H9 (cell line): ENCODE results near the gene SLC34A3. TPM values are rescaled to one million over a fixed set of nuclear protein-coding genes. Genes with fewer than 3 reads are reported as not detected.

Experiments used
- DNase-seq: peaks from one replicate; pipeline ENCODE4 v3.0.0-alpha.2; 2017
- H2AFZ ChIP-seq: one replicate; pipeline ENCODE4 v1.6.1; 2013; ENCODE audit warnings: mild to moderate bottlenecking, low read length, control low read depth, moderate library complexity
- H2AK5ac ChIP-seq: 2 replicates; pipeline ENCODE4 v1.6.1; 2013; ENCODE audit warnings: low read length, control low read depth, mixed read lengths; ENCODE audit not compliant: insufficient read length
- H2BK120ac ChIP-seq: one replicate; pipeline ENCODE4 v1.6.1; 2013; ENCODE audit warnings: low read depth, mild to moderate bottlenecking, low read length, control low read depth, inconsistent platforms; ENCODE audit not compliant: poor library complexity, severe bottlenecking
- H2BK12ac ChIP-seq: 2 replicates; pipeline ENCODE4 v1.6.1; 2013; ENCODE audit warnings: low read length, control low read depth, mixed read lengths, low read depth; ENCODE audit not compliant: insufficient read length
- H2BK15ac ChIP-seq: 2 replicates; pipeline ENCODE4 v1.6.1; 2013; ENCODE audit warnings: low read depth, low read length, control low read depth
- H2BK20ac ChIP-seq: one replicate; pipeline ENCODE4 v1.6.1; 2013; ENCODE audit warnings: low read depth, mild to moderate bottlenecking, low read length, control low read depth, inconsistent platforms; ENCODE audit not compliant: poor library complexity, severe bottlenecking
- H2BK5ac ChIP-seq: 2 replicates; pipeline ENCODE4 v1.6.1; 2013; ENCODE audit warnings: low read length, control low read depth, mixed read lengths; ENCODE audit not compliant: insufficient read length
- H3K14ac ChIP-seq: 2 replicates; pipeline ENCODE4 v1.6.1; 2013; ENCODE audit warnings: low read length, control low read depth; ENCODE audit not compliant: insufficient read depth
- H3K18ac ChIP-seq: 2 replicates; pipeline ENCODE4 v1.6.1; 2013; ENCODE audit warnings: low read depth, mild to moderate bottlenecking, mixed read lengths, low read length, control low read depth; ENCODE audit not compliant: insufficient read length
- H3K23ac ChIP-seq: 2 replicates; pipeline ENCODE4 v1.6.1; 2013; ENCODE audit warnings: low read length, control low read depth, mixed read lengths, low read depth; ENCODE audit not compliant: insufficient read length
- H3K23me2 ChIP-seq: 2 replicates; pipeline ENCODE4 v1.6.1; 2013; ENCODE audit warnings: low read depth, mild to moderate bottlenecking, mixed read lengths, low read length, control low read depth; ENCODE audit not compliant: insufficient read length, poor library complexity, severe bottlenecking
- H3K27ac ChIP-seq: 2 replicates; pipeline ENCODE4 v1.5.1; 2013; ENCODE audit warnings: low read length, control low read depth, mixed read lengths, low read depth; ENCODE audit not compliant: insufficient read length
- H3K27me3 ChIP-seq: 2 replicates; pipeline ENCODE4 v1.6.1; 2013; ENCODE audit warnings: low read length, control low read depth, inconsistent platforms; ENCODE audit not compliant: insufficient read depth
- H3K4ac ChIP-seq: 2 replicates; pipeline ENCODE4 v1.6.1; 2013; ENCODE audit warnings: low read depth, mild to moderate bottlenecking, control low read depth, inconsistent platforms, low read length, moderate library complexity
- H3K4me1 ChIP-seq: 2 replicates; pipeline ENCODE4 v1.6.1; 2013; ENCODE audit warnings: low read length, control low read depth, inconsistent platforms; ENCODE audit not compliant: insufficient read depth
- H3K4me2 ChIP-seq: 2 replicates; pipeline ENCODE4 v1.6.1; 2013; ENCODE audit warnings: low read length, control low read depth, mixed read lengths; ENCODE audit not compliant: insufficient read length, insufficient read depth
- H3K56ac ChIP-seq: 2 replicates; pipeline ENCODE4 v1.6.1; 2013; ENCODE audit warnings: low read depth, mild to moderate bottlenecking, mixed read lengths, low read length, control low read depth; ENCODE audit not compliant: insufficient read length
- H3K79me1 ChIP-seq: 2 replicates; pipeline ENCODE4 v1.6.1; 2013; ENCODE audit warnings: low read depth, mild to moderate bottlenecking, moderate library complexity, low read length, control low read depth, inconsistent platforms; ENCODE audit not compliant: insufficient read depth, poor library complexity, severe bottlenecking
- H3K79me2 ChIP-seq: 2 replicates; pipeline ENCODE4 v1.6.1; 2013; ENCODE audit warnings: low read length, control low read depth, inconsistent platforms; ENCODE audit not compliant: insufficient read depth
- H3K9ac ChIP-seq: 2 replicates; pipeline ENCODE4 v1.6.1; 2013; ENCODE audit warnings: low read length, control low read depth, mixed read lengths; ENCODE audit not compliant: insufficient read length; ENCODE audit errors: extremely low read depth
- H3K9me3 ChIP-seq: one replicate; pipeline ENCODE4 v1.6.1; 2013; ENCODE audit warnings: low read depth, low read length, inconsistent platforms; ENCODE audit not compliant: control insufficient read depth
- H3T11ph ChIP-seq: one replicate; pipeline ENCODE4 v1.6.1; 2013; ENCODE audit warnings: mild to moderate bottlenecking, low read length, control low read depth, inconsistent platforms
- H4K20me1 ChIP-seq: one replicate; pipeline ENCODE4 v1.6.1; 2013; ENCODE audit not compliant: control insufficient read depth, insufficient read length, insufficient read depth
- H4K5ac ChIP-seq: 2 replicates; pipeline ENCODE4 v1.6.1; 2013; ENCODE audit warnings: low read depth, mild to moderate bottlenecking, mixed read lengths, low read length, control low read depth; ENCODE audit not compliant: insufficient read length
- H4K8ac ChIP-seq: replicated peaks from 2 replicates; pipeline ENCODE4 v1.6.1; 2013; ENCODE audit warnings: low read length, control low read depth, mixed read lengths, low read depth; ENCODE audit not compliant: insufficient read length
- H4K91ac ChIP-seq: 2 replicates; pipeline ENCODE4 v1.6.1; 2013; ENCODE audit warnings: low read depth, mild to moderate bottlenecking, moderate library complexity, mixed read lengths, low read length, control low read depth; ENCODE audit not compliant: insufficient read length
- H3K27ac Mint-ChIP-seq, 3 experiments: 2 replicates in 2 of 3; 3 replicates in 1 of 3; pipeline ENCODE4 v1.8.0; 2020 to 2021; ENCODE audit warnings: mixed read lengths in 3 of 3, mild to moderate bottlenecking in 1 of 3, moderate library complexity in 1 of 3
- H3K27me3 Mint-ChIP-seq: 2 replicates; pipeline ENCODE4 v1.8.0; 2021; ENCODE audit warnings: low read depth, mild to moderate bottlenecking, moderate library complexity, mixed read lengths
- H3K36me3 Mint-ChIP-seq, 3 experiments: 2 replicates in 2 of 3; 3 replicates in 1 of 3; pipeline ENCODE4 v1.8.0; 2020 to 2021; ENCODE audit warnings: low read depth in 3 of 3, mixed read lengths in 3 of 3; ENCODE audit not compliant: insufficient read depth in 1 of 3
- H3K4me1 Mint-ChIP-seq, 2 experiments: 2 replicates each; pipeline ENCODE4 v1.8.0; 2020; ENCODE audit warnings: mixed read lengths in 2 of 2
- H3K4me3 Mint-ChIP-seq, 2 experiments: 2 replicates in 1 of 2; 3 replicates in 1 of 2; pipeline ENCODE4 v1.8.0; 2020 to 2021; ENCODE audit warnings: mild to moderate bottlenecking in 2 of 2, mixed read lengths in 2 of 2, moderate library complexity in 1 of 2
- H3K9me3 Mint-ChIP-seq, 2 experiments: 2 replicates in 1 of 2; 3 replicates in 1 of 2; pipeline ENCODE4 v1.8.0; 2020; ENCODE audit warnings: mild to moderate bottlenecking in 2 of 2, mixed read lengths in 2 of 2, moderate library complexity in 1 of 2
- CTCF ChIP-seq: fragments of 200-600 bp; sonication (generic); conservative IDR thresholded peaks from 3 replicates; pipeline ENCODE4 v1.8.0; 2021; ENCODE audit warnings: antibody characterized with exemption, mild to moderate bottlenecking
- WGBS: extraction: QIAGEN DNeasy Blood & Tissue Kit; methylation state at CpG from one replicate; pipeline ENCODE4 v1.1.7; 2013; ENCODE audit warnings: missing lambda C conversion rate, low lambda C conversion rate, mixed read lengths; ENCODE audit not compliant: insufficient read length; ENCODE audit errors: extremely low coverage; 5-methylcytosine and 5-hydroxymethylcytosine counted together
- total RNA-seq: library from RNA; stranded (reverse); gene quantifications from 2 replicates; pipeline ENCODE4 v1.2.1, GENCODE V29; 2021

The SLC34A3 gene
- total RNA-seq, 1 experiment from 2014 or later: not detected

- H3K27me3 Mint-ChIP-seq: peaks cover 7% of the 10 kb centered on the region
- H3K79me1 ChIP-seq: no peaks in the 10 kb centered on the region
- no peak overlapping the region for H3K18ac ChIP-seq
- H2AK5ac ChIP-seq: no peak overlapping the region
- H3K4ac ChIP-seq: no peak overlapping the region
- H3K79me2 ChIP-seq: no peaks in the 10 kb centered on the region
- H3K36me3 Mint-ChIP-seq: peaks cover 0 to 5% (median 0%) of the 10 kb centered on the region in 3 experiments; a peak in 3 of 7 replicates
- peaks cover 12 to 20% of the 10 kb centered on the region in 2 experiments for H3K4me1 Mint-ChIP-seq
- H2BK120ac ChIP-seq: no peak overlapping the region
- H3K4me3 Mint-ChIP-seq: no peak overlapping the region
- no peaks in the 10 kb centered on the region for H3K9me3 Mint-ChIP-seq
- H4K5ac ChIP-seq: no peak overlapping the region
- peak overlapping the region in 2 of 3 experiments; percentile 34 to 76; a peak in 2 of 7 replicates for H3K27ac Mint-ChIP-seq
- H3K9ac ChIP-seq: no peak overlapping the region
- no peak overlapping the region for H2BK15ac ChIP-seq
- H3K27ac ChIP-seq: no peak overlapping the region
- TF ChIP-seq CTCF: no peak
- H3K23me2 ChIP-seq: no peaks in the 10 kb centered on the region
- no peak overlapping the region for H2BK5ac ChIP-seq
- H3K4me2 ChIP-seq: no peak overlapping the region
- H2BK20ac ChIP-seq: no peak overlapping the region
- no peak overlapping the region for H3K23ac ChIP-seq
- H4K20me1 ChIP-seq: no peaks in the 10 kb centered on the region
- H2AFZ ChIP-seq: no peak overlapping the region
- no peak overlapping the region for H4K91ac ChIP-seq
- no peak overlapping the region for H3K56ac ChIP-seq
- H3T11ph ChIP-seq: no peak overlapping the region
- no peaks in the 10 kb centered on the region for H3K9me3 ChIP-seq
- H3K14ac ChIP-seq: no peak overlapping the region
- H2BK12ac ChIP-seq: no peak overlapping the region
- peaks cover 3% of the 10 kb centered on the region; the same call in 1 of the 2 replicates for H3K4me1 ChIP-seq
- H4K8ac ChIP-seq: no peak overlapping the region
- DNase-seq: no peak
- H3K27me3 ChIP-seq: no peaks in the 10 kb centered on the region
- WGBS: no CpG with 5 or more reads among the region's 18 CpGs
These were observed 4.2 kb downstream of the SLC34A3 start for GRCh38 chr9:137234758-137235423.
